MG63 (cell line): ENCODE data around the gene PROSER2. TPM values are rescaled to one million over a fixed set of nuclear protein-coding genes. Genes with fewer than 3 reads are reported as not detected.

Experiments
- DNase-seq: peaks from one replicate; pipeline ENCODE4 v3.0.0-alpha.2; 2020
- H3K27me3 ChIP-seq: fragments of 250-450 bp; sonication (Bioruptor Pico); 2 replicates; pipeline ENCODE4 v1.5.1; 2020; ENCODE audit warnings: mild to moderate bottlenecking, moderate library complexity
- H3K36me3 ChIP-seq: fragments of 250-450 bp; sonication (Bioruptor Pico); 2 replicates; pipeline ENCODE4 v1.5.1; 2020; ENCODE audit warnings: mild to moderate bottlenecking, moderate library complexity
- H3K4me3 ChIP-seq: fragments of 250-450 bp; sonication (Bioruptor Pico); 2 replicates; pipeline ENCODE4 v1.5.1; 2020; ENCODE audit warnings: mild to moderate bottlenecking, moderate library complexity
- H3K9me3 ChIP-seq: fragments of 250-450 bp; sonication (Bioruptor Pico); 2 replicates; pipeline ENCODE4 v1.5.1; 2020; ENCODE audit warnings: mild to moderate bottlenecking, moderate library complexity
- total RNA-seq: library from RNA; depleted of rRNA; stranded (reverse); fragments of >200 nt; shearing (Covaris generic); gene quantifications from 2 replicates; pipeline ENCODE4 v1.2.3, GENCODE V29; 2014; ENCODE audit warnings: low replicate concordance

The PROSER2 gene
- total RNA-seq, 1 experiment from 2014 or later: 2.1 TPM

- no peaks in the 10 kb centered on the region for H3K27me3 ChIP-seq
- no peaks in the 10 kb centered on the region for H3K9me3 ChIP-seq
- no peaks in the 10 kb centered on the region for H3K36me3 ChIP-seq
- no peak for DNase-seq
- no peak overlapping the region for H3K4me3 ChIP-seq
These were observed 25.1 kb upstream of the PROSER2 start for GRCh38 chr10:11797847-11798633.

- H3K36me3 ChIP-seq: no peaks in the 10 kb centered on the region
- H3K4me3 ChIP-seq: no peak overlapping the region
- no peak for DNase-seq
- no peaks in the 10 kb centered on the region for H3K27me3 ChIP-seq
- H3K9me3 ChIP-seq: no peaks in the 10 kb centered on the region
These were observed 24.1 kb upstream of the PROSER2 start for GRCh38 chr10:11798845-11799735.

- Histone ChIP-seq H3K9me3 (no peaks in the 10 kb centered on the region), H3K36me3 (no peaks in the 10 kb centered on the region), H3K27me3 (no peaks in the 10 kb centered on the region), H3K4me3 (no peak overlapping the region)
- no peak for DNase-seq
These were observed 23.4 kb upstream of the PROSER2 start for GRCh38 chr10:11799736-11800080.

GRCh38 chr10:11804336-11804735, 18.8 kb upstream of the PROSER2 start:
- H3K4me3 ChIP-seq: no peak overlapping the region
- no peaks in the 10 kb centered on the region for H3K9me3 ChIP-seq
- no peaks in the 10 kb centered on the region for H3K27me3 ChIP-seq
- DNase-seq: no peak
- no peaks in the 10 kb centered on the region for H3K36me3 ChIP-seq

GRCh38 chr10:11805792-11806191, 17.4 kb upstream of the PROSER2 start:
- no peaks in the 10 kb centered on the region for H3K9me3 ChIP-seq
- H3K36me3 ChIP-seq: no peaks in the 10 kb centered on the region
- no peak for DNase-seq
- H3K27me3 ChIP-seq: no peaks in the 10 kb centered on the region
- no peak overlapping the region for H3K4me3 ChIP-seq

- Histone ChIP-seq H3K36me3 (no peaks in the 10 kb centered on the region), H3K4me3 (no peak overlapping the region), H3K9me3 (no peaks in the 10 kb centered on the region), H3K27me3 (no peaks in the 10 kb centered on the region)
- DNase-seq: no peak
These were observed 16.4 kb upstream of the PROSER2 start for GRCh38 chr10:11806706-11807105.

GRCh38 chr10:11808808-11809207, 14.3 kb upstream of the PROSER2 start:
- Histone ChIP-seq H3K9me3 (no peaks in the 10 kb centered on the region), H3K4me3 (no peak overlapping the region), H3K36me3 (no peaks in the 10 kb centered on the region), H3K27me3 (no peaks in the 10 kb centered on the region)
- DNase-seq: no peak

DNA sequence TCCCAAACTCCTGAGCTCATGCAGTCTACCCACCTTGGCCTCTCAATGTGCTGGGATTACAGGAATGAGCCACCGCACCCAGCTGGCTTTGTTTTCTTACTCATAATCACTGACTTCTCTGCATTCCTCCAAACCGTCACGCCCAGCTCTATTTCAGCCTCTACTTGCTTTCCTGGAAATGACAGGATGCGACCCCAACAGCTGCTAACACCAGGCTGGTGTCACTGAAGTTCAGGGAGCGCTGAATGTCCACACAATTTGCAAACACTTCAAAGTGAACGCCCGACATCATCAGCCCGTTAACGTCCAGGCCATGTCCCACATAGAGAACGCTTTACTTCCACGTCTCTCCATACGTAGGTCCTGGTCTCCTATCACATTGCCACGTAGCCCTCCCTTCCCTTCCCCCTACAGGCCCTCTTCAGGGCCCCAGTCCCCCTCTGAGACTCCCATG, 12.8 kb upstream of the PROSER2 start:
- Histone ChIP-seq H3K36me3 (no peaks in the 10 kb centered on the region), H3K9me3 (no peaks in the 10 kb centered on the region), H3K4me3 (no peak overlapping the region), H3K27me3 (no peaks in the 10 kb centered on the region)
- peak; percentile 46 for DNase-seq

DNA sequence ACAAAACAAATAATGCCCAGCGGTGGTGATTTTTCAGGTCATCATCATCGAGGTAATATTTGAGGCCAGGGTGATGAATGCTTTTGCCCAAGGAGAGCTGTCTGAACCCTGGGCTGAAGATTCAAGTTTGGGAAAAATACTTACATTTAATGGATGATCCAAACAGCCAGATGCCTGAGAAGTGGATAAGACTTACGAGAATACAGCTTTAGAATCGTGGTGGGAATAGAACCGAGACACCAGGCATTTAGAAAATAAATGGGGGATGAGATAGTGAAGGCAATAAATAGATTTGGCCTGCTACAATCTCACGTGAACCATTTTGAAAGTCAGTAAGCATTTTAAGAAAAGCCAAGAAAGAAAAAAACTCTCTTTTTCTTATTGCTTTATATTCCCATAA, 12.2 kb upstream of the PROSER2 start:
- no peak for DNase-seq
- no peak overlapping the region for H3K4me3 ChIP-seq
- no peaks in the 10 kb centered on the region for H3K9me3 ChIP-seq
- no peaks in the 10 kb centered on the region for H3K27me3 ChIP-seq
- H3K36me3 ChIP-seq: no peaks in the 10 kb centered on the region

DNA sequence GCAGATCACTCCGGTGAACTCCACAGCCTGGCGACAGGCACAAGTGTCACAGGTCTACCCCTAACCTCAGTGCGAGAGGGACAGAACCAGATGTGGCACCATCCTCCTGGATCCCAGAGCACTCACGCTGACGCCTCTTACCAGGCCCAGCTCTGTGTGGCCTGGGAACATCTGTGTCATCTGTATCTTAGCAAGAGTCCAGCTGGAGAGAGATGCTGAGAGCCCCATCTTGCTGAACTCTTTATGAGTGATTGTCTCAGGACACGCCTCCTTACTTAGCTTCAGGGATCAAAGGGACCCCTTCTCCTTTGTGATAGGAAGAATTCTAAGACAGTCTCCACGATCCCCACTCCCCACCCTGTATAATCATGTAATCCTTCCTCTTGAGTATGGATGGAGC, 10.0 kb upstream of the PROSER2 start:
- H3K36me3 ChIP-seq: no peaks in the 10 kb centered on the region
- no peak for DNase-seq

DNA sequence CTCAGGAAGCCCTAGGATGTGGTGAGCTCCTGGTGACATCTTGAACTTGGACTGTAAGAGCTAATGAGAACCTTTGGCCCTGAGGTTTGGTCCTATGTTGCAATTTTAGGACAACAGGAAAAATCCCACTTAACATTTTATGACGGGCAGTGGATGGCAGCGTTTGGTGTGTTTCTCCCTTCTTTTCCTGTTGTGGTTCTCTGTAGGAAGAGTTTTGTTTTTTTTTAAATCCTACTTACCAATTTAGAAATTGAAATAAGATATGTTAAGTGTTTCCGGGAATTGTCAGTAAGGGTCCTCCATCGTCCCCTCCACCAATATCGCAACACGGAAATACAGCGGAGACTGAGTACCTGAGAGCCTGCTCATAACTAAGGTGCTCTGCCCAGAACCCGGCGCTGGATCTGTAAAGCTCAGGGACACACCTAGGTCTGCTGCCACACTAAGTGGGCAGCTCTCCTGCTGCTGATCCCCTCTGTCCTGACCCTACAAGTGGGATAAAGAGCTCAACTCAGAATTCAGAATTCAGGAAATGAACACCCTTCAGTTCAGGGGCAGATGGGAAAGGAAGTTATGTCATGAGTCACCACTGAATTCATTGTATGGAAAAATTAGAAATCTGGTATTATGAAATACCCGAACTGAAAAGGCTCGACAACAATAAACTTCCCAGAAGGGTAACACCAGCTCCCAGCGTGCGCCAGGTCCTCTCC, 9.1 kb upstream of the PROSER2 start:
- H3K36me3 ChIP-seq: no peaks in the 10 kb centered on the region
- no peaks in the 10 kb centered on the region for H3K9me3 ChIP-seq
- DNase-seq: no peak
- no peak overlapping the region for H3K4me3 ChIP-seq
- no peaks in the 10 kb centered on the region for H3K27me3 ChIP-seq

More for the DNA sequence above, 10.0 kb upstream of the PROSER2 start:
- no peaks in the 10 kb centered on the region for H3K9me3 ChIP-seq
- H3K4me3 ChIP-seq: no peak overlapping the region
- H3K27me3 ChIP-seq: no peaks in the 10 kb centered on the region

GRCh38 chr10:11819027-11819426, 4.1 kb upstream of the PROSER2 start:
- no peak overlapping the region for H3K4me3 ChIP-seq
- no peak for DNase-seq
- no peaks in the 10 kb centered on the region for H3K9me3 ChIP-seq
- no peaks in the 10 kb centered on the region for H3K36me3 ChIP-seq
- no peaks in the 10 kb centered on the region for H3K27me3 ChIP-seq

GRCh38 chr10:11822026-11822756, 965 bp upstream of the PROSER2 start:
- H3K27me3 ChIP-seq: no peaks in the 10 kb centered on the region
- no peaks in the 10 kb centered on the region for H3K36me3 ChIP-seq
- no peaks in the 10 kb centered on the region for H3K9me3 ChIP-seq
- no peak for DNase-seq
- H3K4me3 ChIP-seq: no peak overlapping the region

GRCh38 chr10:11822809-11823121, 391 bp upstream of the PROSER2 start:
- Histone ChIP-seq H3K9me3 (no peaks in the 10 kb centered on the region), H3K4me3 (peak overlapping the region; percentile 64), H3K36me3 (no peaks in the 10 kb centered on the region), H3K27me3 (no peaks in the 10 kb centered on the region)
- DNase-seq: no peak

GRCh38 chr10:11823989-11824346, 812 bp downstream of the PROSER2 start:
- no peak for DNase-seq
- peak overlapping the region; percentile 64 for H3K4me3 ChIP-seq
- no peaks in the 10 kb centered on the region for H3K36me3 ChIP-seq
- H3K27me3 ChIP-seq: no peaks in the 10 kb centered on the region
- H3K9me3 ChIP-seq: no peaks in the 10 kb centered on the region

DNA sequence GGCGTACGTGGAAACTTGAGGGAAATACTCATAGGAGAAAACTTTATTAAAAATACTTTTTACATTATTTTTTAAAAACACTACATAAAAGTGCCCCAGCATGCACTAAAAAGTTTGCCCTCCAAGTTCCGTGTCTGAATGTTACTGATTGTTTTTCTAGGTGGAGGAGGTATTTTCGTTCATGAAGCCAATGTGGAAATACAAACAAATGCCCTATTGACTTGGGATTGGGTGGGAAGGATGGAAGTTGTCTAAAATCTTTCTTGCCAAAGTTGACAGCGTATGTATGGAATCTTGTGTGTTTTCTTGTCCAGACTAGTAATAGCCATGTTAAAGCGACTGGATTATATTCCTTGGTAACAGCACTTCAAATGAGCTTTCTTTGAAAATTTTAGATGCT, 1.2 kb downstream of the PROSER2 start:
- DNase-seq: no peak
- Histone ChIP-seq H3K9me3 (no peaks in the 10 kb centered on the region), H3K4me3 (peak overlapping the region; percentile 64), H3K27me3 (no peaks in the 10 kb centered on the region), H3K36me3 (no peaks in the 10 kb centered on the region)

DNA sequence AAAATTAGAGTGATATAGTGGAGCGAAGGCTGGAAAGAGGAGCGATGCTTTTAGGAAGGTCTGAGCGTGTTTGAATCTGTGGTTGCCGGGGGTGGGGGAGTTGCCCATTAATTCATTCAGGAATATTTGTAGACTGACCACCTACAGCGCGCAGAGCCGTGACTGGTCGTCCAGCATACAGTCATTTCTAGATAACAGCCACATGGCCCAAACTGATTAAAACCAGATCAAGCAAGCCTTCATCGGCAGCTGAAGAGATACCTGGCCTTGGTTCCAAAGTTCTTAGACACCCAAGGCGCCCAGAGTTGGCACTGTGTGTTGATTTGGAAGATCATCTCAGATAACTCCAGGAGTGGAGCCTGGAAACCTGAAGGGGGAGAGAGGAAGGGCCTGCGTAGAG, 1.7 kb downstream of the PROSER2 start:
- Histone ChIP-seq H3K9me3 (no peaks in the 10 kb centered on the region), H3K36me3 (no peaks in the 10 kb centered on the region), H3K4me3 (no peak overlapping the region), H3K27me3 (no peaks in the 10 kb centered on the region)
- DNase-seq: no peak
